K562 (cell line): Measurements from ENCODE around the gene ORM1. TPM values are rescaled to one million over a fixed set of nuclear protein-coding genes. Genes with fewer than 3 reads are reported as not detected.
A peak's percentile ranks its signal among the peaks of the same experiment; 100 is the strongest.

Experiments
- E2F1 ChIP-seq: sonication (generic); formaldehyde crosslinking; IDR thresholded peaks from 2 replicates; pipeline ENCODE4 v1.8.1; 2023; ENCODE audit warnings: mild to moderate bottlenecking, missing genetic modification reagents, moderate library complexity
- ETV5 ChIP-seq: sonication (generic); formaldehyde crosslinking; IDR thresholded peaks from 2 replicates; pipeline ENCODE4 v1.4.0; 2020; ENCODE audit warnings: low read depth, mild to moderate bottlenecking, missing genetic modification reagents
- GATA2 ChIP-seq: sonication (generic); formaldehyde crosslinking; IDR thresholded peaks from 2 replicates; pipeline ENCODE4 v1.4.0; 2020; ENCODE audit warnings: mild to moderate bottlenecking, missing genetic modification reagents
- GTF2B ChIP-seq: IDR thresholded peaks from 2 replicates; pipeline ENCODE4 v1.6.1; 2011; ENCODE audit not compliant: insufficient read length; ENCODE audit errors: extremely low read depth
- HBP1 ChIP-seq: fragments of 450-650 bp; formaldehyde crosslinking; IDR thresholded peaks from 2 replicates; pipeline ENCODE4 v1.4.0; 2022; ENCODE audit warnings: missing genetic modification characterization
- KAT7 ChIP-seq: sonication (generic); formaldehyde crosslinking; IDR thresholded peaks from 2 replicates; pipeline ENCODE4 v1.8.0; 2022; ENCODE audit warnings: missing genetic modification reagents, mild to moderate bottlenecking, borderline replicate concordance
- KDM2B ChIP-seq: fragments of 250-450 bp; sonication (Bioruptor Pico); IDR thresholded peaks from 2 replicates; pipeline ENCODE4 v1.8.0; 2021; ENCODE audit warnings: mild to moderate bottlenecking, moderate library complexity
- LARP7 ChIP-seq: fragments of 450-650 bp; IDR thresholded peaks from 2 replicates; pipeline ENCODE4 v1.6.1; 2016
- MTF1 ChIP-seq: fragments of 250-450 bp; sonication (Bioruptor Pico); IDR thresholded peaks from 2 replicates; pipeline ENCODE4 v1.9.0; 2021; ENCODE audit warnings: moderate library complexity, mild to moderate bottlenecking, inconsistent platforms, borderline replicate concordance
- NELFE ChIP-seq: IDR thresholded peaks from 2 replicates; pipeline ENCODE4 v1.6.1; 2011; ENCODE audit warnings: mild to moderate bottlenecking; ENCODE audit not compliant: insufficient read depth, insufficient read length
- NR4A1 ChIP-seq, 2 experiments: fragments of 250-450 bp in 1 of 2; fragments of 450-650 bp in 1 of 2; sonication (Bioruptor Pico) in 1 of 2; IDR thresholded peaks; 2 replicates each; pipeline versions ENCODE4 v1.4.0 to v1.6.1; 2016 to 2020; ENCODE audit warnings: mild to moderate bottlenecking in 2 of 2, missing compliant biosample characterization in 1 of 2, missing genetic modification characterization in 1 of 2, moderate library complexity in 1 of 2
- SETDB1 ChIP-seq: IDR thresholded peaks from one replicate; pipeline ENCODE4 v1.6.1; 2012; ENCODE audit warnings: low read length, control low read depth, inconsistent platforms
- SNRNP70 ChIP-seq: fragments of 200-400 bp; formaldehyde crosslinking; optimal IDR thresholded peaks from 2 replicates; pipeline ENCODE3; 2017; ENCODE audit warnings: low read depth, low read length
- SUPT5H ChIP-seq: fragments of 450-650 bp; IDR thresholded peaks from 2 replicates; pipeline ENCODE4 v1.6.1; 2016
- ZNF175 ChIP-seq: fragments of 200-800 bp; sonication (Bioruptor generic); IDR thresholded peaks from 2 replicates; pipeline ENCODE4 v1.6.1; 2016; ENCODE audit warnings: low read depth, mild to moderate bottlenecking, missing genetic modification characterization, missing compliant biosample characterization
- ZNF518B ChIP-seq: fragments of 250-450 bp; sonication (Bioruptor Pico); IDR thresholded peaks from 2 replicates; pipeline ENCODE4 v1.5.0; 2021; ENCODE audit warnings: mild to moderate bottlenecking, moderate library complexity
- ZNF589 ChIP-seq: fragments of 200-800 bp; sonication (Bioruptor generic); IDR thresholded peaks from 2 replicates; pipeline ENCODE4 v1.6.1; 2016; ENCODE audit warnings: low read depth, missing genetic modification characterization, missing compliant biosample characterization
- polyA plus RNA-seq, 8 experiments: library from polyadenylated mRNA; depleted of rRNA in 4 of 8; stranded (reverse) in 5 of 8; unstranded in 3 of 8; fragments of >200 nt; fragmentation: Nextera tagmentation in 2 of 8; fragmentation: Illumina TruSeq in 1 of 8; extraction: Ambion mirVana in 2 of 8; extraction: Trizol in 1 of 8; gene quantifications; 2 replicates each; pipeline versions ENCODE4 v1.2.1 to v1.2.3, GENCODE V29; 2011 to 2014; ENCODE audit warnings: inconsistent platforms in 1 of 8, missing spikeins in 1 of 8
- total RNA-seq, 7 experiments: library from RNA; depleted of rRNA in 6 of 7; stranded (reverse); fragments of >200 nt in 6 of 7; fragmentation: Illumina TruSeq in 2 of 7; extraction: Trizol in 2 of 7; gene quantifications; 2 replicates each; pipeline versions ENCODE4 v1.2.1 to v1.2.3, GENCODE V29; 2011 to 2021; ENCODE audit warnings: low replicate concordance in 1 of 7
- TF ChIP-seq, protein P1 (sequence below): fragments of 450-650 bp; formaldehyde crosslinking; conservative IDR thresholded peaks from 2 replicates; pipeline ENCODE4 v1.4.0; 2022; ENCODE audit warnings: mild to moderate bottlenecking, missing genetic modification characterization

Gene ORM1
- total and polyA plus RNA-seq, 9 of the 15 experiments (the other 6 are each of a cell fraction or from before 2014, with no cell fraction given) = 2.9 TPM; not detected in 8

GRCh38 chr9:114369216-114370130 is 46.6 kb downstream of the ORM1 start (continued):
- TF ChIP-seq ZNF175 (CRISPR knock-in tag) (no peak), GTF2B (no peak), NELFE (no peak), ZNF589 (CRISPR knock-in tag) (no peak), SUPT5H (peak; percentile 30; the same call in 1 of the 2 replicates), E2F1 (no peak), ETV5 (CRISPR knock-in tag) (no peak), SETDB1 (no peak), NR4A1 (CRISPR knock-in tag; IDR thresholded peaks at IDR 0.05) (no peak), NR4A1 (tag; IDR thresholded peaks at IDR 0.05) (no peak), MTF1 (no peak), ZNF518B (no peak), HBP1 (CRISPR knock-in tag) (peak; percentile 93), KAT7 (CRISPR knock-in tag) (no peak), KDM2B (CRISPR knock-in tag) (no peak), LARP7 (0 out of 2 replicates have a peak, but pooled peaks have one; percentile 62), SNRNP70 (no peak), GATA2 (CRISPR knock-in tag) (no peak)
- TF ChIP-seq, protein P1, sequence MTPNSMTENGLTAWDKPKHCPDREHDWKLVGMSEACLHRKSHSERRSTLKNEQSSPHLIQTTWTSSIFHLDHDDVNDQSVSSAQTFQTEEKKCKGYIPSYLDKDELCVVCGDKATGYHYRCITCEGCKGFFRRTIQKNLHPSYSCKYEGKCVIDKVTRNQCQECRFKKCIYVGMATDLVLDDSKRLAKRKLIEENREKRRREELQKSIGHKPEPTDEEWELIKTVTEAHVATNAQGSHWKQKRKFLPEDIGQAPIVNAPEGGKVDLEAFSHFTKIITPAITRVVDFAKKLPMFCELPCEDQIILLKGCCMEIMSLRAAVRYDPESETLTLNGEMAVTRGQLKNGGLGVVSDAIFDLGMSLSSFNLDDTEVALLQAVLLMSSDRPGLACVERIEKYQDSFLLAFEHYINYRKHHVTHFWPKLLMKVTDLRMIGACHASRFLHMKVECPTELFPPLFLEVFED (CRISPR knock-in tag) = peak; percentile 86
